Right atrium auricular region (tissue), 2 donors: ENCODE measurements around the gene RTF2. TPM values are rescaled to one million over a fixed set of nuclear protein-coding genes. Genes with fewer than 3 reads are reported as not detected.

Experiments
- DNase-seq: peaks from one replicate; pipeline ENCODE4 v3.0.0-alpha.2; 2019; ENCODE audit warnings: low spot score
- H3K27ac ChIP-seq, 2 donors: fragments of 200-600 bp; sonication (generic); 1 replicate in 1 of 2; 2 replicates in 1 of 2; pipeline ENCODE4 v1.5.1; 2016 to 2019
- H3K27me3 ChIP-seq, 2 donors: fragments of 200-600 bp; sonication (generic); one replicate each; pipeline versions ENCODE4 v1.5.1 to v1.6.0; 2017 to 2019
- H3K36me3 ChIP-seq: fragments of 200-600 bp; sonication (generic); one replicate; pipeline ENCODE4 v1.5.1; 2016
- H3K4me1 ChIP-seq, 2 donors: fragments of 200-600 bp; sonication (generic); one replicate each; pipeline versions ENCODE4 v1.5.1 to v1.6.0; 2017 to 2019
- H3K4me3 ChIP-seq, 2 donors: fragments of 200-600 bp; sonication (generic); 1 replicate in 1 of 2; 2 replicates in 1 of 2; pipeline ENCODE4 v1.5.1; 2017 to 2019; ENCODE audit warnings: mild to moderate bottlenecking in 1 of 2, moderate library complexity in 1 of 2
- H3K9me3 ChIP-seq, 2 donors: fragments of 200-600 bp; sonication (generic); one replicate each; pipeline ENCODE4 v1.5.1; 2019
- CTCF ChIP-seq, 2 donors: fragments of 200-600 bp; sonication (generic); IDR thresholded peaks; one replicate each; pipeline ENCODE4 v1.5.1; 2019; ENCODE audit warnings: antibody characterized with exemption in 2 of 2
- total RNA-seq, 2 donors: library from RNA; depleted of rRNA; stranded (reverse); fragments of >200 nt; gene quantifications; one replicate each; pipeline ENCODE4 v1.1.0, GENCODE V29; 2016

Gene RTF2
- total RNA-seq, 2 donors from 2014 or later, result 48.6 to 49.4 TPM

- Histone ChIP-seq H3K36me3 (no peaks in the 10 kb centered on the region), H3K27me3 (no peaks in the 10 kb centered on the region), H3K27ac (no peak overlapping the region), H3K4me3 (no peak overlapping the region), H3K9me3 (no peaks in the 10 kb centered on the region), H3K4me1 (no peaks in the 10 kb centered on the region)
- TF ChIP-seq CTCF (IDR thresholded peaks at IDR 0.05), result no peak
- no peak for DNase-seq
Observed at GRCh38 chr20:56428410-56428809, 40.0 kb upstream of the RTF2 start.

- Histone ChIP-seq H3K4me1 (no peaks in the 10 kb centered on the region), H3K27ac (no peak overlapping the region), H3K36me3 (no peaks in the 10 kb centered on the region), H3K9me3 (no peaks in the 10 kb centered on the region), H3K4me3 (no peak overlapping the region), H3K27me3 (no peaks in the 10 kb centered on the region)
- TF ChIP-seq CTCF (IDR thresholded peaks at IDR 0.05), result no peak
- DNase-seq, result no peak
Observed at GRCh38 chr20:56428881-56429280, 39.5 kb upstream of the RTF2 start.

GRCh38 chr20:56429502-56429901 lies 38.9 kb upstream of the RTF2 start:
- H3K4me3 ChIP-seq, result no peak overlapping the region
- no peaks in the 10 kb centered on the region for H3K9me3 ChIP-seq
- no peaks in the 10 kb centered on the region for H3K36me3 ChIP-seq
- no peaks in the 10 kb centered on the region for H3K4me1 ChIP-seq
- DNase-seq, result no peak
- H3K27me3 ChIP-seq, result no peaks in the 10 kb centered on the region
- H3K27ac ChIP-seq, result no peak overlapping the region
- no peak for TF ChIP-seq CTCF (IDR thresholded peaks at IDR 0.05)

- no peak for DNase-seq
- H3K9me3 ChIP-seq, result no peaks in the 10 kb centered on the region
- no peaks in the 10 kb centered on the region for H3K27me3 ChIP-seq
- H3K36me3 ChIP-seq, result no peaks in the 10 kb centered on the region
- no peak overlapping the region for H3K4me3 ChIP-seq
- no peak overlapping the region for H3K27ac ChIP-seq
- no peak for TF ChIP-seq CTCF (IDR thresholded peaks at IDR 0.05)
- no peaks in the 10 kb centered on the region for H3K4me1 ChIP-seq
Observed at GRCh38 chr20:56429941-56430340, 38.5 kb upstream of the RTF2 start.

DNA sequence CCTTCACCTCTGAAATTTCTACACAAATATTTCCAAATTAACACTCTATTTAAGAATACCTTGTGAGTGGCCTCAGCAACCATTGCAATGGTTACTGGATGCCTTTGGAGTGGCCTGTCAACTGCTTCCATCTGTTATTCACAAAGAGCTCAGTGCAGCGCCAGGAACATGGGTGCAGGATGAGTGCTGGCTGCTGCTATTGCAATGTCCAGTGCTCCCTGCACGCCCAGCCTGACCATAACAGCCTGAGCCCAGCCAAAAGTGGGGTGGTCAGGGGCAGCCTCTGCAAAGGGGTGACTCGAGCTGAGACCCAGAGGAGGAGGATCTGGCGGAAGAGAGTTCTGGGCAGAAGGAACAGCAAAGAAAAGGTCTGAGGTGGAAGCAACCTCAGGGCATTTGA lies 38.0 kb upstream of the RTF2 start:
- H3K27me3 ChIP-seq, result no peaks in the 10 kb centered on the region
- no peak overlapping the region for H3K27ac ChIP-seq
- no peak for TF ChIP-seq CTCF (IDR thresholded peaks at IDR 0.05)
- H3K9me3 ChIP-seq, result no peaks in the 10 kb centered on the region
- H3K4me1 ChIP-seq, result no peaks in the 10 kb centered on the region
- no peak overlapping the region for H3K4me3 ChIP-seq
- DNase-seq, result no peak
- H3K36me3 ChIP-seq, result no peaks in the 10 kb centered on the region

- Histone ChIP-seq H3K4me3 (no peak overlapping the region), H3K27ac (no peak overlapping the region), H3K27me3 (no peaks in the 10 kb centered on the region), H3K4me1 (no peaks in the 10 kb centered on the region), H3K36me3 (no peaks in the 10 kb centered on the region), H3K9me3 (no peaks in the 10 kb centered on the region)
- no peak for TF ChIP-seq CTCF (IDR thresholded peaks at IDR 0.05)
- no peak for DNase-seq
Observed at GRCh38 chr20:56430957-56431356, 37.5 kb upstream of the RTF2 start.
